Right cardiac atrium (tissue), 5 donors: ENCODE measurements around the gene SLC39A11. TPM values are rescaled to one million over a fixed set of nuclear protein-coding genes. Genes with fewer than 3 reads are reported as not detected.
"Not testable (repeated sequence)": the region's sequence is repeated elsewhere in the genome, so short reads cannot be mapped to it uniquely, and the experiment has no call there.

Source experiments
- ATAC-seq, 2 donors: fragments of 200-7000 bp; cut with Tn5 transposase; one replicate each; pipeline versions ENCODE4 v1.8.0 to v1.9.1; 2020; ENCODE audit warnings: moderate library complexity in 2 of 2, mild to moderate bottlenecking in 1 of 2
- DNase-seq, 3 donors: peaks; one replicate each; pipeline ENCODE4 v3.0.0-alpha.2; 2020
- H3K27ac ChIP-seq: one replicate; pipeline ENCODE4 v1.5.1; 2013; ENCODE audit warnings: mild to moderate bottlenecking, low read length, control low read depth, moderate library complexity
- H3K27me3 ChIP-seq: one replicate; pipeline ENCODE4 v1.6.1; 2013; ENCODE audit not compliant: control insufficient read depth, insufficient read depth
- H3K4me1 ChIP-seq: one replicate; pipeline ENCODE4 v1.6.1; 2013; ENCODE audit warnings: low read length; ENCODE audit not compliant: control insufficient read depth, insufficient read depth
- H3K4me3 ChIP-seq: one replicate; pipeline ENCODE4 v1.5.1; 2013; ENCODE audit warnings: low read length, control low read depth
- H3K9me3 ChIP-seq: one replicate; pipeline ENCODE4 v1.6.1; 2013; ENCODE audit warnings: low read length; ENCODE audit not compliant: control insufficient read depth
- WGBS: extraction: QIAGEN DNeasy Blood & Tissue Kit; methylation state at CpG from one replicate; pipeline ENCODE4 v1.1.7; 2013; 5-methylcytosine and 5-hydroxymethylcytosine counted together
- intact Hi-C, 4 donors: fragments of 100-400 bp; cut with DNase I; formaldehyde crosslinking; loops; one replicate each; pipeline versions ENCODE4 v1.11.0 to v1.14.0; 2022 to 2023
- polyA plus RNA-seq: library from polyadenylated mRNA; stranded (reverse); fragments of 200-250 nt; gene quantifications from one replicate; pipeline ENCODE4 v1.2.3, GENCODE V29; 2013
- total RNA-seq, 4 donors: library from RNA; stranded (reverse); fragmentation: NEBNext Ultra II Directional; extraction: Animal tissue kit (Norgen Biotek cat#: 25700); gene quantifications; one replicate each; pipeline ENCODE4 v1.2.1, GENCODE V29; 2021
- donor health status: healthy with polysubstance abuse.
- donor health status: DM: no; HTN: yes; CAD: no.
- donor health status: DM: no; HTN: no; CAD: no.
- donor health status: DM: no; HTN: yes; CAD: no; lungs with severe emphysema.
- donor health status: DM: yes; HTN: yes; CAD: no.

Gene SLC39A11
- total and polyA plus RNA-seq, 5 donors, result 3.2 to 12.6 (median 9.9) TPM

- Histone ChIP-seq H3K27me3 (no peaks in the 10 kb centered on the region), H3K27ac (no peak overlapping the region), H3K4me1 (no peaks in the 10 kb centered on the region), H3K9me3 (no peaks in the 10 kb centered on the region), H3K4me3 (no peak overlapping the region)
- DNase-seq, result no peak
- 94% methylated on average over 6 of the region's 6 CpGs for WGBS
- intact Hi-C loops, result no loop called here
- no peak for ATAC-seq
Observed at GRCh38 chr17:73003487-73003886, 89.0 kb downstream of the SLC39A11 start.

- intact Hi-C loops, result no loop called here
- ATAC-seq, result no peak
- WGBS, result 94% methylated on average over 3 of the region's 3 CpGs
- Histone ChIP-seq H3K27me3 (no peaks in the 10 kb centered on the region), H3K4me1 (no peaks in the 10 kb centered on the region), H3K27ac (no peak overlapping the region), H3K4me3 (no peak overlapping the region), H3K9me3 (no peaks in the 10 kb centered on the region)
- DNase-seq, result no peak
Observed at GRCh38 chr17:73000832-73001231, 91.7 kb downstream of the SLC39A11 start.

GRCh38 chr17:72999474-72999873 lies 93.0 kb downstream of the SLC39A11 start:
- DNase-seq, H3K4me3 ChIP-seq, H3K27ac ChIP-seq, H3K27me3 ChIP-seq, intact Hi-C loops, H3K9me3 ChIP-seq, H3K4me1 ChIP-seq, ATAC-seq: not testable (repeated sequence)
- 83% methylated on average over 5 of the region's 5 CpGs for WGBS

GRCh38 chr17:72998343-72998742 lies 94.1 kb downstream of the SLC39A11 start:
- 70% methylated on average over 1 of the region's 1 CpG for WGBS
- ATAC-seq, result no peak
- H3K9me3 ChIP-seq, result no peaks in the 10 kb centered on the region
- no peak overlapping the region for H3K27ac ChIP-seq
- no peak overlapping the region for H3K4me3 ChIP-seq
- no peaks in the 10 kb centered on the region for H3K27me3 ChIP-seq
- intact Hi-C loops, result no loop called here
- DNase-seq, result no peak
- no peaks in the 10 kb centered on the region for H3K4me1 ChIP-seq

- H3K9me3 ChIP-seq, result no peaks in the 10 kb centered on the region
- WGBS, result 89% methylated on average over 6 of the region's 6 CpGs
- intact Hi-C loops, result no loop called here
- DNase-seq, result no peak
- ATAC-seq, result no peak
- H3K27me3 ChIP-seq, result no peaks in the 10 kb centered on the region
- H3K27ac ChIP-seq, result no peak overlapping the region
- no peak overlapping the region for H3K4me3 ChIP-seq
- H3K4me1 ChIP-seq, result no peaks in the 10 kb centered on the region
Observed at GRCh38 chr17:72997559-72997958, 94.9 kb downstream of the SLC39A11 start.

- ATAC-seq, result no peak
- WGBS, result 93% methylated on average over 4 of the region's 4 CpGs
- no peaks in the 10 kb centered on the region for H3K27me3 ChIP-seq
- no peak for DNase-seq
- no peak overlapping the region for H3K4me3 ChIP-seq
- no peaks in the 10 kb centered on the region for H3K9me3 ChIP-seq
- no peak overlapping the region for H3K27ac ChIP-seq
- no peaks in the 10 kb centered on the region for H3K4me1 ChIP-seq
- intact Hi-C loops, result no loop called here
Observed at GRCh38 chr17:72996791-72997190, 95.7 kb downstream of the SLC39A11 start.

- no peaks in the 10 kb centered on the region for H3K9me3 ChIP-seq
- ATAC-seq, result no peak
- no peaks in the 10 kb centered on the region for H3K27me3 ChIP-seq
- no peak overlapping the region for H3K27ac ChIP-seq
- no peak for DNase-seq
- intact Hi-C loops, result no loop called here
- WGBS, result 90% methylated on average over 1 of the region's 1 CpG
- H3K4me1 ChIP-seq, result no peaks in the 10 kb centered on the region
- no peak overlapping the region for H3K4me3 ChIP-seq
Observed at GRCh38 chr17:72995008-72995656, 97.4 kb downstream of the SLC39A11 start.

GRCh38 chr17:72992783-72993467 lies 99.6 kb downstream of the SLC39A11 start:
- intact Hi-C loops, H3K4me3 ChIP-seq, H3K27ac ChIP-seq, H3K9me3 ChIP-seq, ATAC-seq, DNase-seq, H3K27me3 ChIP-seq, H3K4me1 ChIP-seq: not testable (repeated sequence)
- WGBS, result 65% methylated on average over 6 of the region's 6 CpGs

GRCh38 chr17:72991651-72992050 lies 100.8 kb downstream of the SLC39A11 start:
- ATAC-seq (no peak), DNase-seq (no peak)
- intact Hi-C loops, result no loop called here
- no peaks in the 10 kb centered on the region for H3K9me3 ChIP-seq
- WGBS, result 96% methylated on average over 2 of the region's 2 CpGs
- H3K4me3 ChIP-seq, result no peak overlapping the region
- no peaks in the 10 kb centered on the region for H3K27me3 ChIP-seq
- no peak overlapping the region for H3K27ac ChIP-seq
- H3K4me1 ChIP-seq, result no peaks in the 10 kb centered on the region

GRCh38 chr17:72989074-72989610 lies 103.3 kb downstream of the SLC39A11 start:
- 74% methylated on average over 6 of the region's 6 CpGs for WGBS
- Histone ChIP-seq H3K27ac (no peak overlapping the region), H3K27me3 (no peaks in the 10 kb centered on the region), H3K4me1 (no peaks in the 10 kb centered on the region), H3K9me3 (no peaks in the 10 kb centered on the region), H3K4me3 (no peak overlapping the region)
- ATAC-seq (no peak), DNase-seq (no peak)
- intact Hi-C loops, result loop anchor here (5.0 to 10.0 kb wide), 4 partner anchors 106 to 176 kb away; partner anchors contain the start of genes SLC39A11 (in 1 of the 4) and SSTR2 (in 1 of the 4)

- DNase-seq, result no peak
- H3K9me3 ChIP-seq, result no peaks in the 10 kb centered on the region
- 94% methylated on average over 5 of the region's 5 CpGs for WGBS
- no peak for ATAC-seq
- no peak overlapping the region for H3K27ac ChIP-seq
- no peak overlapping the region for H3K4me3 ChIP-seq
- H3K4me1 ChIP-seq, result no peaks in the 10 kb centered on the region
- intact Hi-C loops, result loop anchor here (5.0 to 10.0 kb wide), 4 partner anchors 106 to 176 kb away; partner anchors contain the start of genes SLC39A11 (in 1 of the 4) and SSTR2 (in 1 of the 4)
- H3K27me3 ChIP-seq, result no peaks in the 10 kb centered on the region
Observed at GRCh38 chr17:72988451-72988850, 104.0 kb downstream of the SLC39A11 start.
